NCI-H128 (cell line): Measurements from ENCODE around the gene MPP2.

Experiments used
- DNase-seq: peaks from one replicate; lab custom pipeline; 2025; ENCODE audit not compliant: unreplicated experiment; lab: John Stamatoyannopoulos, UW

Gene MPP2

GRCh38 chr17:43825567-43825966, 81.8 kb downstream of the MPP2 start:
- DNase-seq: no peak
